Esophagus muscularis mucosa (tissue), 4 donors: ENCODE measurements around the gene DACH1. TPM values are rescaled to one million over a fixed set of nuclear protein-coding genes. Genes with fewer than 3 reads are reported as not detected.

ENCODE experiments used
- DNase-seq: peaks from one replicate; pipeline ENCODE4 v3.0.0-alpha.2; 2017; ENCODE audit errors: extremely low spot score
- H3K27ac ChIP-seq, 4 donors: fragments of 200-600 bp; sonication (generic); replicated peaks in 1 of 4; 1 replicate in 3 of 4; 2 replicates in 1 of 4; pipeline ENCODE4 v1.5.1; 2016 to 2019; ENCODE audit warnings: mild to moderate bottlenecking in 1 of 4
- H3K27me3 ChIP-seq, 4 donors: fragments of 200-600 bp; sonication (generic); one replicate each; pipeline versions ENCODE4 v1.5.1 to v1.6.0; 2016 to 2019
- H3K36me3 ChIP-seq, 4 donors: fragments of 200-600 bp; sonication (generic); one replicate each; pipeline ENCODE4 v1.5.1; 2016 to 2019
- H3K4me1 ChIP-seq, 4 donors: fragments of 200-600 bp; sonication (generic); one replicate each; pipeline ENCODE4 v1.5.1; 2016 to 2019
- H3K4me3 ChIP-seq, 4 donors: fragments of 200-600 bp; sonication (generic); 1 replicate in 2 of 4; 2 replicates in 2 of 4; pipeline ENCODE4 v1.5.1; 2016 to 2019; ENCODE audit warnings: mild to moderate bottlenecking in 4 of 4, moderate library complexity in 1 of 4
- H3K9me3 ChIP-seq, 4 donors: fragments of 200-600 bp; sonication (generic); 1 replicate in 3 of 4; 2 replicates in 1 of 4; pipeline ENCODE4 v1.5.1; 2016 to 2019
- CTCF ChIP-seq, 3 experiments: fragments of 200-600 bp in 2 of 3; fragments of 450-650 bp in 1 of 3; sonication (generic) in 2 of 3; IDR thresholded peaks; one replicate each; pipeline ENCODE4 v1.5.1; 2017 to 2019; ENCODE audit warnings: antibody characterized with exemption in 3 of 3, mild to moderate bottlenecking in 2 of 3, moderate library complexity in 1 of 3
- EP300 ChIP-seq: sonication (generic); formaldehyde crosslinking; IDR thresholded peaks from one replicate; pipeline ENCODE4 v1.6.1; 2017; ENCODE audit warnings: antibody characterized with exemption
- POLR2A ChIP-seq: fragments of 450-650 bp; IDR thresholded peaks from one replicate; pipeline ENCODE4 v1.6.1; 2017; ENCODE audit warnings: antibody characterized with exemption, moderate library complexity, mild to moderate bottlenecking, low read depth
- POLR2AphosphoS5 ChIP-seq, 2 donors: sonication (generic); formaldehyde crosslinking; IDR thresholded peaks; one replicate each; pipeline ENCODE4 v1.6.1; 2017; ENCODE audit warnings: antibody characterized with exemption in 2 of 2
- WGBS: methylation state at CpG from one replicate; pipeline ENCODE4 v1.1.5; 2018; 5-methylcytosine and 5-hydroxymethylcytosine counted together
- intact Hi-C: fragments of 100-400 bp; cut with DNase I; formaldehyde crosslinking; loops from one replicate; pipeline ENCODE4 v1.15.1; 2023
- total RNA-seq, 4 donors: library from RNA; depleted of rRNA; stranded (reverse); fragments of >200 nt; gene quantifications; one replicate each; pipeline versions ENCODE4 v1.1.0 to v1.2.1, GENCODE V29; 2016

Gene DACH1
- total RNA-seq, 4 donors from 2014 or later: 1.2 to 2.0 (median 1.5) TPM

DNA sequence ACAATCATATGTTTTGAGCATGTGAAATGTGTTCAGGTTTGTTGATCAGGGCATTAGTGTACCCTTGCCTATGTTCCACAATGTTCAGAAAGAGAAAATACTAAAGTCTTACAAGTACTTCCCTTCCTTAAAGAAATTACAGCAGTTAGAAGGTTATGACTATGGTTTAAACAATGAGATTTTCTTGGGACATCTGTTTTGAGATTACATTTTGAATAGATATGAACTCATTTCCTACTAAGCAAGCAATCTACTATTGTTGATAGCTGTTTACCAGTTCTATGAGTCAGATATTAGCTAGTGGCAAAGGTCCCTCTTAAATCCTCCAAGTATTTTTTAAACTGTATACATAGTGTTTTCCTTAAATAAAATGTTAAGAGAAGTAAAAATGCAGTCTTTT lies 241.3 kb downstream of the DACH1 start:
- no peak for DNase-seq
- Histone ChIP-seq H3K4me1 (no peaks in the 10 kb centered on the region), H3K36me3 (no peaks in the 10 kb centered on the region), H3K4me3 (no peak overlapping the region), H3K9me3 (no peaks in the 10 kb centered on the region), H3K27ac (no peak overlapping the region), H3K27me3 (no peaks in the 10 kb centered on the region)
- intact Hi-C loops: no loop called here
- no peak for TF ChIP-seq POLR2A
- no peak for TF ChIP-seq EP300
- TF ChIP-seq POLR2AphosphoS5 (IDR thresholded peaks at IDR 0.05): no peak
- no peak for TF ChIP-seq CTCF (IDR thresholded peaks at IDR 0.05)

DNA sequence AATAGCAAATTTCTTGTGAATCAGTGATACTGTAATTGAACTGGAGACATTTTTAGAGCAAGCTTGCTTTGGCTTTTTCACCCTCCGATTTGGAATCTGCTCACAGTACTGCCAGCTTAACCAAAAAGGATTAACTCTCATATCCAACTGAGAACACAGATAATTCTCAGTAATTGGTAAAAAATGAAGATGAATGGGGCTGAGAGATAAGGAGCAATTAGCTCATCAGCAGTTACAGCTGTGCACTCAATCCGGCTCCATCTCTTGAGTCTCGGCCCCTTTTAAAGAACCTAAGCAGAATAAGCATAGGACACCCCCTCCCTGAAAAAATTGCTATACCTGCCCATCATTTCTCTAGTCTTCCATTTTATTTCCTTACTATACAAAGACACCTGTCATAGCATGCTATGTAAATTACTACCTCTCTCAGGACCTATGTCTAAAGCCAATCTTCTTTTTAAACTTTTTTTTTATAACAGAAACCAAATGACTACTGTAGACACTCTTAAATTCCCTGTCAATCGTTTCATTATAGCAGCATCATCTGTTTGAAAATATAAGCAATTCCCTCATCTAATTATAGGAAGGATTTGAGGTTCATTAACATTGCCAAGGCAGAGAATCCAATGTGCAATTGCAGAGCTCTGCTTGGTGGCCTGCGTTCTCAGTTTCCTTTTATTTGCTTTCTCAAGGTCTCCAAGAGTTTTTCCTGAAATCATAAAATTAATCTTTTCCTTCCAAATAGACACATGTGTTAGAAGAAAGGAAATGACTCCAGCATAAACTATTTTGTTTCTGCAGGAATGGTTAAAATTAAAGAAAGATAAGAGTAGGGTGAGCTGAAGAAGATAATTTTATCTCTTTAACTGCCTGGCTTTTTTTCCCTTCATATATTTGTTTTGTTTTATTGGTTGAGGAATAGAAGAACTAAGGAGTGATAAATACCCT lies 242.1 kb downstream of the DACH1 start:
- H3K36me3 ChIP-seq: no peaks in the 10 kb centered on the region
- H3K9me3 ChIP-seq: no peaks in the 10 kb centered on the region
- no peak overlapping the region for H3K27ac ChIP-seq
- H3K27me3 ChIP-seq: no peaks in the 10 kb centered on the region
- intact Hi-C loops: no loop called here
- no peak for DNase-seq
- WGBS: 70% methylated on average over 5 of the region's 5 CpGs
- TF ChIP-seq CTCF (IDR thresholded peaks at IDR 0.05) (no peak), EP300 (no peak), POLR2A (no peak), POLR2AphosphoS5 (IDR thresholded peaks at IDR 0.05) (no peak)
- no peak overlapping the region for H3K4me3 ChIP-seq
- no peaks in the 10 kb centered on the region for H3K4me1 ChIP-seq

GRCh38 chr13:71621174-71622124 lies 245.6 kb downstream of the DACH1 start:
- H3K9me3 ChIP-seq: no peaks in the 10 kb centered on the region
- H3K36me3 ChIP-seq: no peaks in the 10 kb centered on the region
- H3K4me3 ChIP-seq: no peak overlapping the region
- no peak for DNase-seq
- H3K4me1 ChIP-seq: no peaks in the 10 kb centered on the region
- TF ChIP-seq EP300: no peak
- no peak for TF ChIP-seq POLR2AphosphoS5 (IDR thresholded peaks at IDR 0.05)
- TF ChIP-seq CTCF (IDR thresholded peaks at IDR 0.05): no peak
- no peak for TF ChIP-seq POLR2A
- no peak overlapping the region for H3K27ac ChIP-seq
- 62% methylated on average over 11 of the region's 11 CpGs for WGBS
- intact Hi-C loops: no loop called here
- H3K27me3 ChIP-seq: no peaks in the 10 kb centered on the region

DNA sequence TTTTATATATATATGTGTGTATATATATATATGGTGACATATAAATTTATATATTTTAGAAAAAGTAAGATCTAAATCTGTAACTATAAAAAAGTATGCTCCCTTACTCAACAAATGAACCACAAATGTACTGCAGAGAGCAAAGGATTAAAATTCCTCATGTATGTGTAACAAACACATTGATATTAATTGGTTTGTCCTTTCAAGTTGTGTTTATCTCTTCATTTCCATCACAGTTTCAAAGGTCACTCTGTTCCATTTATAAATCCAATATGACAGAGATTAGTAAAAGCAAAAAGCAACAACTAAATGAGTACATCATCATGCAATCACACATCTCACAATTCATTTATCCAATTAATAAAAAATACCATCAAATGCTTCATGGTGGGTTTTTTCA lies 247.9 kb downstream of the DACH1 start:
- no peaks in the 10 kb centered on the region for H3K36me3 ChIP-seq
- no peak overlapping the region for H3K4me3 ChIP-seq
- intact Hi-C loops: no loop called here
- H3K9me3 ChIP-seq: no peaks in the 10 kb centered on the region
- H3K27me3 ChIP-seq: no peaks in the 10 kb centered on the region
- no peak for TF ChIP-seq POLR2A
- no peaks in the 10 kb centered on the region for H3K4me1 ChIP-seq
- no peak overlapping the region for H3K27ac ChIP-seq
- DNase-seq: no peak

DNA sequence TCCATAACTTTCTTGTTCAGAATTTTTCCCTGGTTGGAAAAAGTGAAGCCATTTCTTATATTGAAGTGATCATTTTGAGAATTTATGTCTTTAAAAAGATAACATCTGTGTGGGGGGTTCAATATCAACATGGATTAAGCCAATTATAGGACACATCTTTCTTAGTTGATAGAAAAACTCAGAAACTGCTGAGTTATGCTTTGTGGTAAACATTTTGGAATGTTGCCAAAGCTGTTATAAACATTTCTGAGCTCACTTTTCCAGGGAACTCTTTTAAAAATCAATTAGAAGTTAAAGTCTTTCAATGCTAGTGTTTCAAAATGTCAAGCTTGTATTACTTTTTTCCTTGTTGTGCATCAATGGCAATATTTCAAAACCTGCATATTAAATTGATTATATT lies 248.8 kb downstream of the DACH1 start:
- Histone ChIP-seq H3K9me3 (no peaks in the 10 kb centered on the region), H3K27me3 (no peaks in the 10 kb centered on the region), H3K4me1 (no peaks in the 10 kb centered on the region), H3K4me3 (no peak overlapping the region), H3K27ac (no peak overlapping the region), H3K36me3 (no peaks in the 10 kb centered on the region)
- no peak for TF ChIP-seq EP300
- TF ChIP-seq POLR2AphosphoS5 (IDR thresholded peaks at IDR 0.05): no peak
- TF ChIP-seq CTCF (IDR thresholded peaks at IDR 0.05): no peak
- TF ChIP-seq POLR2A: no peak
- intact Hi-C loops: no loop called here
- DNase-seq: no peak
